ENCODE results near the gene C3. TPM values are rescaled to one million over a fixed set of nuclear protein-coding genes. Genes with fewer than 3 reads are reported as not detected.
"Not testable (repeated sequence)": the region's sequence is repeated elsewhere in the genome, so short reads cannot be mapped to it uniquely, and the experiment has no call there.

The C3 gene
- total RNA-seq, 2 experiments from 2014 or later, result not detected

DNA sequence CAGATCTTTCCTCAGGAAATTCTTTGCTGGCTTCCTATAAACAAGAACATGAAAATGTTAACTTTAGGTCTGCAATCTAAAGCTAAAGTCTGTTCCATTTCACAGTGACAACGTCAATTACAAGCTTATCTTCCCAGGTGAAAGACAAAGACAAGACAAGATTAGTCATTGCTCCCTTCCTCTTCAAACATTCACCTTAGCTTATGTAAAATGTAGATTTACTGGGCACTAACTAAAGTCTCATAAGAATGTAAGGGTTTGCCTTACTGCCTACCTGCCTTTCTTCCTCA lies 67.7 kb downstream of the C3 start:
- no peak for DNase-seq

DNA sequence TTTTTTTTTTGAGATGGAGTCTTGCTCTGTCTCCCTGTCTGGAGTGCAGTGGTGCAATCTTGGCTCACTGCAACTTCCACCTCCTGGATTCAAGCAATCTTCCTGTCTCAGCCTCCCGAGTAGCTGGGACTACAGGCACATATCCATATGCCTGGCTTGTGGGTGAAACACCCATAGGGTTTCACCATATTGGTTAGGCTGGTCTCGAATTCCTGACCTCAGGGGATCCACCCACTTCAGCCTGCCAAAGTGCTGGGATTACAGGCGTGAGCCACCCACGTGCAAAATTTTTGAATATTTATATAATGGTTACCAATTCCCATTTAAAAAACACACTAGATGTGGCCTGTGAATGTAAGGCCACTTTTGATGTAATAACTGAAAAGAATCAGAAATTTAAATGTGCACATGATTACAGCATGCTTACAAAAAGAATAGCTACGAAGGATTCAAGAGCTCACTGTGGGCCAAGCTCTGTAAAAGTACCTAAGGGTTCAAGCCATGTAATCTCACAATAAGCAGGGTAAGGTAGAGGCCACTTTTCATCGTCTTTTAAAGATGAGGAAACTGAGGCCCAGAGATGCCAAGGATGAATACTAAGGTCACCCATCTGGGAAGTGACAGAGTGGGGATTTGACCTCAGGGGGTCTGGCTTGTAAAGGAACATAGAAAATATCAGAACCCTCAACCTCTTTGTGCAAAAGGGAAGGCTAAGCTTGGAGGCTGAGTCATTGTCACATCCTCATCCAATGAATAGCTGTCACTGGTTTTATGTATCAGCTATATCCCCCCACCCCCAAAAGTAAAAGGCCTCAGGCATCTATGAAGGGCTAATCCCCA lies 68.3 kb downstream of the C3 start:
- H3K27ac Mint-ChIP-seq, result peak overlapping the region; percentile 75

More for the DNA sequence above, 67.7 kb downstream of the C3 start:
- POLR2A ChIA-PET, result no interaction called here
- H3K9me3 Mint-ChIP-seq, result no peaks in the 10 kb centered on the region
- peaks cover 4% of the 10 kb centered on the region for H3K36me3 Mint-ChIP-seq (ENCODE audit: low read depth)
- CTCF ChIA-PET, result interaction anchor here (0.6 to 2.9 kb wide), 5 partner anchors 12 to 754 kb away, joined by 3 to 17 read pairs (median 4); no protein-coding TSS in a partner anchor
- peaks cover 64% of the 10 kb centered on the region for H3K4me1 Mint-ChIP-seq
- no peaks in the 10 kb centered on the region for H3K27me3 Mint-ChIP-seq
- H3K4me3 Mint-ChIP-seq, result no peak overlapping the region
- H3K27ac Mint-ChIP-seq, result peak overlapping the region; percentile 75

DNA sequence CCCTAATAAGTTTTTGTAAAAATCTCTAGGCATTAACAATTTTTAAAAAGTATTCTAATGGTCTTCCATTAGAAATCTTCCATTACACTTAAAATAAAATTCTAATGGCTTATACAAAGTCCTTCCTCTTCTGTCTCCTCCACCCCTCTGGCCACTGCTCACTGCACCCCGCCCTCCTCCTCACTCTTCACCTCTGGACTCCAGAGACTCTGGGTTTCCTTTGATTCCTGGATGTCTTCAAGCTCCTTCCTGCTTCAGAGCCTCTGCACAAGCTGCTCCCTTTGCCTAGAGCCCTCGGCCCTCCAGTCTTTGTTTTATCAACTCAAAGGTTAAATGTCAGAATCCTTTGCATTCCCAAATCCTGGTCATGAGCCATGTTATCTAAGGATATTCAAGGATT lies 71.3 kb downstream of the C3 start:
- Mint-ChIP-seq H3K9me3 (no peaks in the 10 kb centered on the region), H3K36me3 (ENCODE audit: low read depth) (peaks cover 4% of the 10 kb centered on the region), H3K27ac (no peak overlapping the region), H3K27me3 (no peaks in the 10 kb centered on the region), H3K4me3 (no peak overlapping the region), H3K4me1 (peaks cover 39% of the 10 kb centered on the region)
- ChIA-PET POLR2A (no interaction called here), CTCF (interaction anchor here (0.7 to 2.4 kb wide), 3 partner anchors 10 to 16 kb away, joined by 3 to 8 read pairs (median 3); no protein-coding TSS in a partner anchor)
- DNase-seq, result no peak

More for the DNA sequence above, 68.3 kb downstream of the C3 start:
- ChIA-PET POLR2A (no interaction called here), CTCF (interaction anchor here (0.6 to 2.9 kb wide), 6 partner anchors 11 to 754 kb away, joined by 3 to 17 read pairs (median 4); no protein-coding TSS in a partner anchor)
- H3K27me3 Mint-ChIP-seq, result no peaks in the 10 kb centered on the region
- H3K4me3 Mint-ChIP-seq, result no peak overlapping the region
- DNase-seq, result no peak
- peaks cover 58% of the 10 kb centered on the region for H3K4me1 Mint-ChIP-seq
- no peaks in the 10 kb centered on the region for H3K9me3 Mint-ChIP-seq
- peaks cover 4% of the 10 kb centered on the region for H3K36me3 Mint-ChIP-seq (ENCODE audit: low read depth)

DNA sequence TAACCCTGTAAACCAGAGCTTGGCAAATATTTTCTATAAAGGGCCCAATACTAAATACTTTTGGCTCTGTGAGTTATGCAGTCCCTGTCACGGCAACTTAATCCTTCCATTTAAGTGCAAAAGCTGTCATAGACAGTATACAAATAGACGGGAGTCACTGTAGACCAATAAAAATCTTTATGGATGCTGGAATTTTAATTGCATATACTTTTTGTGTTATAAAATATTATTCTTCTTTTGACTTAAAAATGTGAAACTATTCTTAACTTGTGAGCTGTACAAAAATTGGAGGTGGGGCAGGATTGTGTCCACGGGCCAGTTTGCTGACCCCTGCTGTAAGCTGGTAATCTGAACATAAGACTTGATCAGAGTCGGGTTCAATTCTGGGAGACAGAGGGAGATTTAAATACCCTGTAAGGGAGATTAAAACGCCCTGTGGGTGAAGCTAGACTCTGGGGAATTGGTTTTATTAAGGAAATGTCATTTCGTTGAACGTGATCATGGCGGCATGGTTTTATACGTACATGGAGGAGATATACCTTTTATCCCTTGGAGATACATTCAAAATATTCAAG lies 72.2 kb downstream of the C3 start:
- Mint-ChIP-seq H3K4me1 (peaks cover 34% of the 10 kb centered on the region), H3K4me3 (no peak overlapping the region), H3K27ac (no peak overlapping the region), H3K36me3 (ENCODE audit: low read depth) (peaks cover 4% of the 10 kb centered on the region), H3K27me3 (no peaks in the 10 kb centered on the region), H3K9me3 (no peaks in the 10 kb centered on the region)
- ChIA-PET CTCF (interaction anchor here (0.9 to 2.4 kb wide), 3 partner anchors 9 to 215 kb away, joined by 3 to 8 read pairs (median 4); no protein-coding TSS in a partner anchor), POLR2A (no interaction called here)
- no peak for DNase-seq

DNA sequence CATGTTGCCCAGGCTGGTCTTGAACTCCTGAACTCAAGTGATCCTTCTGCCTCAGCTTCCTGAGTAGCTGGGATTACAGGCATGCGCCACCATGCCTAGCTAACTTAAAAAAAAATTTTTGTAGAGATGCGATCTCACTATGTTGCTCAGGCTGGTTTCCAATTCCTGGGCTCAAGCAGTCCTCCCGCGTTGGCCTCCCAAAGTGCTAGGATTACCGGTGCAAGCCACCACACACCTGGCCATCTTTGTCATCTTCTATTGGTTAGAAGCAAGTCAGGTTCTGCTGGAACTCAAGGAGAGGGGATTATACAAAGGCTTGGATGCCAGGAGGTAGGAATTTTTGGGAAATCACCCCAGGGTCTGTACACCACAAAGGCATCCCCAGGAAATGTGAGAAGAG lies 75.7 kb downstream of the C3 start:
- Mint-ChIP-seq H3K4me3 (no peak overlapping the region), H3K27ac (peak overlapping the region; percentile 25), H3K9me3 (no peaks in the 10 kb centered on the region), H3K27me3 (no peaks in the 10 kb centered on the region), H3K4me1 (peaks cover 43% of the 10 kb centered on the region), H3K36me3 (ENCODE audit: low read depth) (no peaks in the 10 kb centered on the region)
- DNase-seq, result no peak
- ChIA-PET POLR2A (no interaction called here), CTCF (interaction anchor here (1.7 to 1.8 kb wide), 2 partner anchors 10 to 25 kb away, joined by 5 read pairs; partner anchors contain the start of gene TNFSF14)

- H3K9me3 Mint-ChIP-seq; H3K27me3 Mint-ChIP-seq; H3K27ac Mint-ChIP-seq; POLR2A ChIA-PET; DNase-seq; H3K4me3 Mint-ChIP-seq; H3K36me3 Mint-ChIP-seq (ENCODE audit: low read depth): not testable (repeated sequence)
- CTCF ChIA-PET, result interaction anchor here (1.4 to 3.9 kb wide), 3 partner anchors 8 to 223 kb away, joined by 6 to 17 read pairs (median 8); no protein-coding TSS in a partner anchor
- H3K4me1 Mint-ChIP-seq, result peaks cover 50% of the 10 kb centered on the region
Measured at GRCh38 chr19:6640333-6640732, 80.1 kb downstream of the C3 start.

DNA sequence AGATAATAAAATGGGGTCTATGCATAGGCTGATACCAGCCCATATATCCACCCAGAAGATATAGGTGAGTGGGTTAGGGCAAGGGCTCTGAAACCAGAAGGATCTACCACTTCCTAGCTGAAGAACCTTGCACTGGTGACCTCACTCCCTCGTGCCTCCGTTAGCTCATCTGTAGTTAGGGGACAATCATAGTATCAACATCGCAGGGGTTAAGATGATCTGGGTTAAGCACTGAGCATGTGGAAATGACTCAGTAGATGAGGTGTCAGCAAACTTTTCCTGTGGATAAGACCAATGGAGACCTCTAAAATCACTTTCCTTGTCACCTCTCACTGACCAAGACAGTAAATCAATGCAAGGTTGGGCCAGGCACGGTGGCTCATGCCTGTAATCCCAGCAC lies 81.0 kb downstream of the C3 start:
- Mint-ChIP-seq H3K27ac (peak overlapping the region; percentile 58), H3K9me3 (no peaks in the 10 kb centered on the region), H3K4me3 (peak overlapping the region; percentile 27), H3K4me1 (peaks cover 48% of the 10 kb centered on the region), H3K36me3 (ENCODE audit: low read depth) (no peaks in the 10 kb centered on the region), H3K27me3 (no peaks in the 10 kb centered on the region)
- ChIA-PET CTCF (interaction anchor here (0.5 to 3.9 kb wide), 6 partner anchors 9 to 224 kb away, joined by 3 to 17 read pairs (median 5); no protein-coding TSS in a partner anchor), POLR2A (no interaction called here)
- peak; percentile 41 for DNase-seq

DNA sequence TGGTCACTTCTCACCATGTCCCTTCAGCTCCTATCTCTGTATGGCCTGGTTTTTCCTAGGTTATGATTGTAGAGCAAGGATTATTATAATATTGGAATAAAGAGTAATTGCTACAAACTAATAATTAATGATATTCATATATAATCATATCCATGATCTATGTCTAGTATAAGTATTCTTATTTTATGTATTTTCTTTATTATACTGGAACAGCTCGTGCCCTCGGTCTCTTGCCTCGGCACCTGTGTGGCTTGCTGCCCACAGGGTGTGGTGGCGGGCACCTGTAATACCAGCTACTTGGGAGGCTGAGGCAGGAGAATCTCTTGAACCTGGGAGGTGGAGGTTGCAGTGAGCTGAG lies 87.0 kb downstream of the C3 start:
- H3K27ac Mint-ChIP-seq; H3K9me3 Mint-ChIP-seq; H3K27me3 Mint-ChIP-seq; H3K36me3 Mint-ChIP-seq (ENCODE audit: low read depth); H3K4me3 Mint-ChIP-seq; DNase-seq: not testable (repeated sequence)
- H3K4me1 Mint-ChIP-seq, result peaks cover 25% of the 10 kb centered on the region
- ChIA-PET POLR2A (interaction anchor here (0.6 kb wide), 1 partner anchor 160 kb away, joined by 3 read pairs; no protein-coding TSS in a partner anchor), CTCF (interaction anchor here (0.8 to 1.5 kb wide), 3 partner anchors 16 to 230 kb away, joined by 3 to 5 read pairs (median 4); no protein-coding TSS in a partner anchor)

DNA sequence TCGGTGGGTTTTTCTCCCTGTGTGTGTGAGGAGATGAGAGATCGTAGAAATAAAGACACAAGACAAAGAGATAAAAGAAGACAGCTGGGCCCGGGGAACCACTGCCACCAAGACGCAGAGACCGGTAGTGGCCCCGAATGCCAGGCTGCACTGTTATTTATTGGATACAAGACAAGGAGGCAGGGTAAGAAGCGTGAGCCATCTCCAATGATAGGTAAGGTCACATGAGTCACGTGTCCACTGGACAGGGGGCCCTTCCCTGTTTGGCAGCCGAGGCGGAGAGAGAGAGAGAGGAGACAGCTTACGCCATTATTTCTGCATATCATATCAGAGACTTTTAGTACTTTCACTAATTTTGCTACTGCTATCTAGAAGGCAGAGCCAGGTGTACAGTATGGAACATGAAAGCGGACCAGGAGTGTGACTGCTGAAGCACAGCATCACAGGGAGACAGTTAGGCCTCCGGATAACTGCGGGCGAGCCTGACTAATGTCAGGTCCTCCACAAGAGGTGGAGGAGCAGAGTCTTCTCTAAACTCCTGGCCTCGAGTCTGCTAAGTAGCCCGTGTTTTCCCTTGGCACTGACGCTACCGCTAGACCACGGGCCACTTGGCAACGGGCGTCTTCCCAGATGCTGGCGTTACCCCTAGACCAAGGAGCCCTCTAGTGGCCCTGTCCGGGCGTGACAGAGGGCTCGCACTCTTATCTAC lies 87.5 kb downstream of the C3 start:
- not testable (repeated sequence) for H3K27me3 Mint-ChIP-seq; H3K36me3 Mint-ChIP-seq (ENCODE audit: low read depth); H3K9me3 Mint-ChIP-seq; H3K4me3 Mint-ChIP-seq; H3K27ac Mint-ChIP-seq
- H3K4me1 Mint-ChIP-seq, result peaks cover 22% of the 10 kb centered on the region
- DNase-seq, result peak; percentile 46
- ChIA-PET CTCF (interaction anchor here (0.6 to 2.0 kb wide), 5 partner anchors 17 to 231 kb away, joined by 3 to 5 read pairs (median 4); partner anchors contain the start of gene GPR108), POLR2A (interaction anchor here (0.6 kb wide), 1 partner anchor 159 kb away, joined by 3 read pairs; no protein-coding TSS in a partner anchor)

DNA sequence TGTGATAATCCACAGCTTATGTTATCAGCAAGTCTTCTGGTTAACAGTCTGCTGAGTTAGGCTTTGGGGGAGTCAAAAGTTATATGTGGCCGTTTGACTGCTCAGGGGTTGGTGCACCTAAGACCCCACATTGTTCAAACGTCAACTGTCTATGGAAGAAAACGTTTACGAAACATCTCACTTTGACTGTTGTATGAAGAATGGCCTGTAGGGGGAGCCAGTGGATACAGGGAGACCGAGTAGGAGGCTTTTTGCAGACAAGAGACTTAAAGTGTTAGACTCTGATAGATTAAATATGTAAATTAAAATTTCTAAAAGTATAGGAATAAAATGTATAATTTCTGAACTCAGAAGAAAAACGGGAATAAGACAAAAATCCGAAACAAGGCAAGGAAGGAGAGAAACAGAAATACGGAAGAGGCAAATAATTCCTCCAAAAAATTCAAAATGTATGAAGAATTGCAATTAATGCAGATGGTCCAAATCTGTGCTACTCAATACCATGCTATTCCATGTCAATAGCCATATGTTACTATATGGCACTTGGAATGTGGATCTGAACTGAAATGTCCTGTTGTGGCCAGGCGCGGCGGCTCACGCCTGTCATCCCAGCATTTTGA lies 88.3 kb downstream of the C3 start:
- CTCF ChIA-PET, result interaction anchor here (0.6 to 2.0 kb wide), 9 partner anchors 16 to 433 kb away, joined by 3 to 5 read pairs (median 4); partner anchors contain the start of genes GPR108 and TNFSF14
- peak; percentile 93 for DNase-seq

More for the DNA sequence above, 88.3 kb downstream of the C3 start:
- H3K4me1 Mint-ChIP-seq, result peaks cover 22% of the 10 kb centered on the region
- no peak overlapping the region for H3K27ac Mint-ChIP-seq
- no peaks in the 10 kb centered on the region for H3K36me3 Mint-ChIP-seq (ENCODE audit: low read depth)
- peaks cover 3% of the 10 kb centered on the region for H3K27me3 Mint-ChIP-seq
- H3K4me3 Mint-ChIP-seq, result no peak overlapping the region
- H3K9me3 Mint-ChIP-seq, result peaks cover 5% of the 10 kb centered on the region
- POLR2A ChIA-PET, result interaction anchor here (0.7 kb wide), 1 partner anchor 871 kb away, joined by 3 read pairs; no protein-coding TSS in a partner anchor
